Activated effector memory CD4-positive, alpha-beta T cell treated with anti-CD3 and anti-CD28 coated beads, Interleukin-2, amount 50 U/mL, for 16 hours (primary cell): ENCODE data around the gene ADORA1.

Experiments used
- DNase-seq: peaks from one replicate; pipeline ENCODE4 v3.0.0-alpha.2; 2020

The ADORA1 gene

DNA sequence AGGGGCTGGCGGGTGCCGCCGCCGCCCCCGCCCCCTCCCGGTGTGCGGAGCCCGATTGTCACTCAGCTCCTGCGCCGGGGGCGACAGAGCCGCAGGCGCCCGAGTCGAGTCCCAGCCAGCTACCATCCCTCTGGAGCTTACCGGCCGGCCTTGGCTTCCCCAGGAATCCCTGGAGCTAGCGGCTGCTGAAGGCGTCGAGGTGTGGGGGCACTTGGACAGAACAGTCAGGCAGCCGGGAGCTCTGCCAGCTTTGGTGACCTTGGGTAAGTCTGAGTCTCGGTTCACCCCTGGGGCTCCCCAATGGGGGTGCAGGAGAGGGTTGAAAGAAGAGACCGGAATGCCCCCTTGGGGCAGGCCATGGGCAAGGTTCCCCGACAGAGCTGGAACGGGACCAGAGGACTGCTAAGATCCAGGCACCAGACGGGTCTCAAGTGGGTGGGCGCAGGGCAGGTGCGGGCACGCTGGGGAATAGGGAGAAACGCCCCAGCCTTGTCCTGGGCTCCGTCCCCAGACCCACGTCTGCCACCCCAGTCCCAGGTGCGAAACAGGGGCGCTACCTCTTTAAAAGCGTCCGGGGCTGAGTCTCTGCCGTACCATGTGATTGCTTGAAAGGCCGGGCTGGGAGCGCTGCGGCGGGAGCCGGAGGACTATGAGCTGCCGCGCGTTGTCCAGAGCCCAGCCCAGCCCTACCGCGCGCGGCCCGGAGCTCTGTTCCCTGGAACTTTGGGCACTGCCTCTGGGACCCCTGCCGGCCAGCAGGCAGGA, at the start of gene ADORA1:
TSS of gene ADORA1 (plus strand) at position 61 of the 765 bp plus-strand sequence. CDS start 1,116 bp downstream, outside the sequence.
- peak; percentile 57 for DNase-seq

GRCh38 chr1:203077956-203078355, 49.6 kb upstream of the ADORA1 start:
- DNase-seq, result peak; percentile 21

DNA sequence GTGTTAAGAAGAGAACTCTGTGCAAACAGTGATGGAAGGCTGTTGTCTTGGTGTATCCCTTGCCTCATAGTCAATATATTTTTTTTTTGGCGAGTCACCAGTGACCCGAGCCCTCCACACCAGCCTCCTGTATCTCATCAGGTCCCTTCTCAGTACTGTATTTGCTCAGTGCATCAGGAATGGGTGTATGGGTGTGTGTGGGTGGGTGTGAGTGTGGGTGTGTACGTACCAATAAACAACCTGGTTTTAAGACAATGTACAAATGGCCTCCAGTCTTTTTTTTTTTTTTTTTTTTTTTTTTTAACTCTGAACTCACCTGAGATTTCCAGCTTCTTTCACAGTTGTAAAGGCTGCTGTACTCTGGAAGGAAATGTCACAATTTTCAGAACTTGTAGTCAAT, 49.0 kb upstream of the ADORA1 start:
- DNase-seq, result peak; percentile 19

DNA sequence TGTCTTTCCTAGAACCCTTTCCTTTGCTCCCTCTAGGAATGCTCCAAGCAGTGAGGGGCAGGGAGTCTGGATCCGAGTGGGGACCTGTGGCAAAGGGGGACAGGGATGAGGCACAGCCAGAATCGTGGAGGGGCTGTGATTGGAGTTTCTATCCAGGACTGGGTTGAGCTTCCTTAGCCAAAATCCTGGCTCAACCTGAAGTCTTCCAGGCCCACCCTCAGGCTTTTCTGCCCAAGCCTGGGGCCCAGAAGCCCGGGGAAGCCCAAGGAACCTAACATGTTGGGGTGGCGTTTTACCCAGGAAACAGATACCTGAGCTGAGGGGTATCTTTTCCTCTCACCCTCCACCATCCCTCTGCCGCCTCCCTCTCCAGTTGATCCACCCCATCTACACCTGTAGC, 47.1 kb upstream of the ADORA1 start:
- no peak for DNase-seq

DNA sequence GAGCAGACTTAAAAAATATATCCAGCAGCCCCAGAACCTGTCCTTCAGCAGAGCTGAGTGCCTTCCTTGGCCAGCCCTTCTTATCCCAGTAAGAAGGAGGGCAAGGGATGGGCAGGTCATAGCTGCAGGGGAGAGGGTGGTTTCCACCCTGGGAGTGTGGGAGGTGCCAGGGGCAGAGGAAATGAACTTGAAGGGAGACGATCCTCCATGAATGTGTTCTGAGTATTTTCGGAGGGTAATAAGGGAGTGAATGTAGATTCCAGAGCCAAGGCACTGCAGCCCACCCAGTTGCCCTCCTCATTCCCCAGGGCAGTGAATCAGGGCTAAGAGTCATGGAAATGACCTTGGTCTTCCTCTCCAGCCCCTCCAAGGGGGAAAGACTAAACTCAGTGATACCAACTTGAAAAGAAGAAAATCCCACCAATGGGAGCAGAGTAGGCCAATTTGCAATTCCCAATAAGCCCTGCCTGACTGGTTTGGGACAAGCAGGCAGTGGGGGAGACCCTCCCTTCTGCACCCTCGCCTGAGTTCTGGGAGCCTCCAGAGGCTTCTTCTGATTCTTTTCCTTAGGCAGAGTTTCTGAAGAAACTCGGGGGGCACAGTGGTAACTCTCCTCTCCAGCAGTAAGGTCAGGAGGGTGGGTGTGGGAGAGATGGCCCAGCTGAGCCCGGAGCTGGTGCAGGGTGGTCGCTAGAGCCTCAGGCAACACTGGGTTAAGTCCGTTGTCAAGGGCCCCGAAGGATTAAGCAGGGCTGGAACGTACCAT, 45.9 kb upstream of the ADORA1 start:
- peak; percentile 42 for DNase-seq

DNA sequence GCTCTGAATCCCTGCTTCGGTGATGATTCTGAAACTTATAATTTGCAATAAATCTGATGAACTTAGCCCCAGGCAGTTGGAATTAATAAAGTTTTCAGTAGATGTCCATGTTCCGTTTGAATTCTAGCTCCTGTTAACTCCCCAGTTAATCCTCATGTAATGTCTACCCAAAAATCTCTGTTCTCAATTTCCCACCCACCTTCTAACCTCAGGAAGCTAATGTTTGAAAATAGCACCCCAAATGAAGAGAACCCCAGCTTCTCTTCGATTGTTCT, 45.4 kb upstream of the ADORA1 start:
- DNase-seq, result no peak

DNA sequence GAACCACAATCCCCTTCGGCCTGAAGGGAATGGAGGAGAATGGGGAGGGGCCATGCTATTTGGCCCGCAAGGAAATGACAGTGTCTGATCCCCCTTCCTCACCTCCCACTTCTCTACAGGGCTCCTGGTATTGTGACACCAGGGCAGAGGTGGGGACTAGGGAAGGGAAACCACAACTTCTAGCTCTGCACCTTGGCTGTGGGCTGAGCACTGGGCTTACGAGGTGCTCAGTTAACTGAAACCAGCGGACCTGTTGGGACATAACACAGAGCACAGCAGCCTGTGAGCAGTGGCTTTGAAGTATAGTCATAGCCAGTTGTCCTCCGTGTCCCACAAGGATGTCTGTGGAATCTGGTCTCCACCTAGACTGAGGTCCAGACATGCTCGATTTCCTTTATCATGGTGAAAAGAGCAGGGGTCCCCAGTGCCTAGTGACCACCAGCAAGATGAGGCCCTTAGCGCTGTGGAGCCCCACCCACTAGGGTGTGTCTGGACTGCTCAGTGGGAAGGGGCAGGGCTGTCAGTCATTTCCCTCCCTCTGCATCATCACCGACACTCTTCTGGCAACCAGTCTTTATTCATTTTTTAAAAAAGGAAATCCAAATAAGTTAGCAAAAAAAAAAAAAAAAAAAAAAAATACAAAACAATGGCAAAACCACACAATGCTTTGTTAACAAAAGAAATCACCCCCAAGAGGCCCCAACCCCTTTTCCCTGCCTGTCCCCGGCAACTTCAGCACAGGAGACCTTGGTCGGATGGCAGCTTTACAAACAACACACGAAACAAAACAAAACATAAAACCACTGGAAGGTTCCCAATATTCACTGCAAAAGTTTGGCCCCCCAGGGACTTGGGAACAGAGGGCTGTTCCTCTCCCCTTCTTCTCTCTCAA, 44.7 kb upstream of the ADORA1 start:
- DNase-seq, result peak; percentile 27

GRCh38 chr1:203083463-203083921, 44.0 kb upstream of the ADORA1 start:
- no peak for DNase-seq

- DNase-seq, result no peak
Measured at GRCh38 chr1:203084588-203085527, 42.7 kb upstream of the ADORA1 start.

- DNase-seq, result no peak
Measured at GRCh38 chr1:203085528-203086406, 41.8 kb upstream of the ADORA1 start, which contains the start of gene MYOG. TSS of gene MYOG (minus strand) at chr1:203086012. CDS start at chr1:203085961, 51 bp downstream.

GRCh38 chr1:203086992-203087763, 40.3 kb upstream of the ADORA1 start:
- no peak for DNase-seq

- DNase-seq, result no peak
Measured at GRCh38 chr1:203088441-203088840, 39.1 kb upstream of the ADORA1 start.

DNA sequence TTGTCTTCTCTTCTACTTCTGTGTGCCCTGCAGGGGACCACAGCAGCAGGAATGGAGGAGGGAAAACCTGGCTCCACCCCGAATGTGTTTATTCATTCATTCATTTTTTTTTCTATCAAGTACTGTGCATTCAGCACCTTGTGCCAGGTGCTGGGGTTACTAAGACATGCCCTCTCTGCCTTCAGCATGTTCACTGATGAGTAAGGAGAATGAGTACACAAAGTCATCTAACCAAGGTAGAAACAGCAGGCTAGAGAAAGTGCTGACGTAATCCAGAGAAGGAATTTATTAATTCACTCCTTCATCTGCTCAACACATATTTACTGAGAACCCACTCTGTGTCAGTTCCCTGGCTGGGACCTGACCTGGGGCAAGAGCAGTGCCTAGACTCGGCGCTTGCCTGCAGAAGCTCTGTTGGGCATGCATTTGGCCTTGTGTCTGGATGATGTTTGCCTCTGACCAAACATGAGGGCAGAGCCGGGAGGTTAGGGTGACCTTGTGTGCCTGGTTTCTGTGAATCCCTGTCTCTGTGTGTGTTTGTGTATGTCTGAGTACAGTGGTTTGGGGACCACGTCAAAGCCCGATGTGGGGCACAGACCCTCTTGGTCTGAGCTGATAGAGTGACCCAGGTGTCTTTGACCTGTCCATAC, 38.4 kb upstream of the ADORA1 start:
- DNase-seq, result no peak

DNA sequence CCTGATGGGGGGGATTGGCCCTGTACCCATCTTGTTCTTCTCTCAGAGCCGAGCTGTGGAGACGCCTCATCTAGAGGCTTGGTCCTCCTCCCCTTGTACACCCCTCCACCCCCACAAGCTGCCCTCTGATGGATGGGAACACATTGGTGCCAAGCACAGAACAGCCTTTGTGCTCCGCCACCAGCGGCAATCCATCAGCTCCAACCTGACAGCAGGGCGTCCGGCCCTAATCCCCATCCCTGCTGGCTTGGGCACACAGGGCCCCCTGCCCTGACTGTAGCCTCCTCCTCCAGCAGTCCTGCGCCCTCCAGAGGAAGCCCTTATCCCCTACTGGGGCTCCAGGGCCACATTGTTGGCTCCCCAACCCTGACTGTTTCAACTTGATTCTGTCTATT, 37.9 kb upstream of the ADORA1 start:
- no peak for DNase-seq

DNA sequence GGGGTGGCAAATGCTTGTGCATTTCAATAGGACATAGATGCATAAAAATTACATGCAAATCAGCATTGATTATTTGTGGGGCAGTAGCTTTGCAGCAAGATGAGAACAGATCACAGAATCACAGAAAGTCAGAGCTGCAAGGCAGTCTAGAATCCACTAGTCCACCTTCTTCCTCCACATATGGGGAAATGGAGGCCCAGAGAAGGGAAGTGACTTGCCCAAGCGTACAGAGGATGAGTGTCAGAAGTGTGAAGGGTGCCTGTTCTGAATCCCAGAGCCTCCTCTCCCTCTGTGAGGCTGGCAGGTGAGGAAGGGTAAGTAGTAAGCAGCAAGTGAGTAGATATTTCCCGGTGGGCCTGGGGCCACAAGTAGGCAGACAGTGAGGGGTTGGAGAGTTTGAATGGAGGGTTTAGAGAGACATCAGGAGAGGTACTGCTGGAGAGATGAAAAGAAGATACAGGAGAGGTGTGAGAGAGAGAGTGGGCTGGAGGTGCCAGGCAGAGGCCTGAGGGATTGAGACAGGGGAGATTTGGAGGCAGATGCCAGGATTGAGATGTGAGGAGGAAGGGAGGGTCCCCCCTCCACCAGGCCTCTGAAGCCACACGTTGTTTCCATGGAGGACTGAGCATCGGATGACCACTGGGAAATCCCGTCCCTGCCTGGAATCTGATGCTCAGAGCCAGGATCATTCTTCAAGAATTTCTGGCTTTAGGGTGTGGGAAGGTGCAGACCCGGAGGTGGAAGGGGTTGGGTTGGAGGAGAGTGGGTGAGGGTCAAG, 36.9 kb upstream of the ADORA1 start:
- DNase-seq, result no peak

DNA sequence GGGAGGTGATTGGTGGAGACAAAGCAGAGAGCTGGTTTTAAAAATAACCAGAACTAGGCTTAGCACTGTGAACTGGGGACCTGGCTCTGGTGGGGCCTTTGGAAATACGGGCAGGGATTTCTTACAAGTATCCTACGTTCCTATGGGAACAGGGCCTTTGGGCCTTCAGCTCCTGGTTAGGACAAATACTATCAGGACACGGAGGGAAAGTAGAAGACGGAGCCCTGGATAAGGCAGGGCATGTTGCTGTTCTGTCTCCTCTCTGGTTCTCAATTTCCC, 36.4 kb upstream of the ADORA1 start:
- no peak for DNase-seq

- no peak for DNase-seq
Measured at GRCh38 chr1:203091761-203092330, 35.7 kb upstream of the ADORA1 start.

GRCh38 chr1:203093754-203094410, 33.6 kb upstream of the ADORA1 start:
- DNase-seq, result no peak
